Natural killer cell (primary cell): Measurements from ENCODE around the gene PITX3. TPM values are rescaled to one million over a fixed set of nuclear protein-coding genes. Genes with fewer than 3 reads are reported as not detected.

Experiments used
- ATAC-seq, 3 donors: fragments of 150-1000 bp in 2 of 3; fragments of 200-7000 bp in 1 of 3; cut with Tn5 transposase; 1 replicate in 1 of 3; 2 replicates in 2 of 3; pipeline ENCODE4 v1.10.0; 2021; ENCODE audit warnings: mild to moderate bottlenecking in 2 of 3, moderate library complexity in 2 of 3
- DNase-seq, 2 donors: peaks; one replicate each; pipeline versions ENCODE4 v3.0.0 to v3.0.0-alpha.2; 2013 to 2021; ENCODE audit warnings: mixed read lengths in 1 of 2
- H3K27ac ChIP-seq: one replicate; pipeline ENCODE4 v1.5.1; 2013; ENCODE audit warnings: mild to moderate bottlenecking, low read length
- H3K27me3 ChIP-seq: one replicate; pipeline ENCODE4 v1.6.1; 2013; ENCODE audit warnings: low read length; ENCODE audit not compliant: control insufficient read depth, insufficient read depth
- H3K36me3 ChIP-seq: one replicate; pipeline ENCODE4 v1.6.1; 2013; ENCODE audit warnings: low read length; ENCODE audit not compliant: control insufficient read depth, insufficient read depth
- H3K4me1 ChIP-seq: one replicate; pipeline ENCODE4 v1.6.1; 2013; ENCODE audit warnings: low read length; ENCODE audit not compliant: control insufficient read depth, insufficient read depth
- H3K4me3 ChIP-seq: one replicate; pipeline ENCODE4 v1.5.1; 2013; ENCODE audit warnings: low read length
- H3K9me3 ChIP-seq: one replicate; pipeline ENCODE4 v1.6.1; 2013; ENCODE audit warnings: low read length; ENCODE audit not compliant: control insufficient read depth, insufficient read depth
- H3K27ac Mint-ChIP-seq, 2 donors: one replicate each; pipeline ENCODE4 v1.8.0; 2022; ENCODE audit warnings: mild to moderate bottlenecking in 2 of 2, mixed read lengths in 2 of 2, moderate library complexity in 1 of 2
- H3K27me3 Mint-ChIP-seq, 2 donors: one replicate each; pipeline ENCODE4 v1.8.0; 2022; ENCODE audit warnings: low read depth in 2 of 2, mixed read lengths in 2 of 2
- H3K36me3 Mint-ChIP-seq: one replicate; pipeline ENCODE4 v1.8.0; 2022; ENCODE audit warnings: mixed read lengths
- H3K4me1 Mint-ChIP-seq, 2 donors: one replicate each; pipeline ENCODE4 v1.8.0; 2022; ENCODE audit warnings: mixed read lengths in 2 of 2
- H3K4me3 Mint-ChIP-seq: one replicate; pipeline ENCODE4 v1.8.0; 2022; ENCODE audit warnings: mild to moderate bottlenecking, moderate library complexity, mixed read lengths
- H3K9me3 Mint-ChIP-seq, 2 donors: one replicate each; pipeline ENCODE4 v1.8.0; 2022; ENCODE audit warnings: mixed read lengths in 2 of 2
- WGBS: methylation state at CpG from one replicate; pipeline ENCODE4 v1.1.7; 2013; ENCODE audit warnings: missing lambda C conversion rate; ENCODE audit not compliant: insufficient coverage; 5-methylcytosine and 5-hydroxymethylcytosine counted together
- intact Hi-C: fragments of 100-400 bp; cut with micrococcal nuclease; formaldehyde crosslinking; loops from one replicate; pipeline ENCODE4 v1.14.2; 2022
- total RNA-seq, 4 donors: library from RNA; stranded (reverse); fragments of 120-200 nt in 1 of 4; gene quantifications; one replicate each; pipeline versions ENCODE4 v1.2.3 to v1.2.4, GENCODE V29; 2013 to 2022
- TF ChIP-seq, protein P1 (sequence below): fragments of 200-600 bp; IDR thresholded peaks from one replicate; pipeline ENCODE4 v1.8.0; 2022; ENCODE audit warnings: antibody characterized with exemption

Gene PITX3
- total RNA-seq, 3 donors from 2014 or later (not counting 1 experiment from before 2014, with no cell fraction given): not detected

DNA sequence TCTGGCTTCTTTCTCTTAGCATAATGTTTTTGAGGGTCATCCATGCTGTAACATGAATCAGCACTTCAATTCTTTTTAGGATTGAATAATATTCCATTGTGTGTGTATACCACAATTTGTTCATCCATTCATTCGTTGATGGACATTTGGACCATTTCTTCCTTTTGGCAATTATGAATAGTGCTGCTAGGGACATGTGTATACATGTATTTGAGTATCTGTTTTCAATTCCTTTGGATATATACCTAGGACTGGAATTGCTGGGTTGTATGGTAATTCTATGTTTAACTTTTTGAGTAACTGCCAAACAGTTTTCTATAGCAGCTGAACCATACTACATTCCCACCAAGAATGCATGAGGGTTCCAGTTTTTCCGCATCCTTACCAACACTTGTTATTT is 43.2 kb upstream of the PITX3 start:
- Histone ChIP-seq H3K9me3 (no peaks in the 10 kb centered on the region), H3K36me3 (peaks cover 2% of the 10 kb centered on the region), H3K27me3 (no peaks in the 10 kb centered on the region), H3K27ac (no peak overlapping the region), H3K4me3 (no peak overlapping the region), H3K4me1 (no peaks in the 10 kb centered on the region)
- no peaks in the 10 kb centered on the region for H3K9me3 Mint-ChIP-seq
- no peak overlapping the region for H3K27ac Mint-ChIP-seq
- DNase-seq: no peak
- H3K4me3 Mint-ChIP-seq: no peak overlapping the region
- H3K36me3 Mint-ChIP-seq: no peaks in the 10 kb centered on the region
- peaks cover 52 to 73% of the 10 kb centered on the region in 2 donors for H3K4me1 Mint-ChIP-seq
- 100% methylated on average over 1 of the region's 2 CpGs for WGBS
- H3K27me3 Mint-ChIP-seq: no peaks in the 10 kb centered on the region
- ATAC-seq: no peak
- TF ChIP-seq, protein P1, sequence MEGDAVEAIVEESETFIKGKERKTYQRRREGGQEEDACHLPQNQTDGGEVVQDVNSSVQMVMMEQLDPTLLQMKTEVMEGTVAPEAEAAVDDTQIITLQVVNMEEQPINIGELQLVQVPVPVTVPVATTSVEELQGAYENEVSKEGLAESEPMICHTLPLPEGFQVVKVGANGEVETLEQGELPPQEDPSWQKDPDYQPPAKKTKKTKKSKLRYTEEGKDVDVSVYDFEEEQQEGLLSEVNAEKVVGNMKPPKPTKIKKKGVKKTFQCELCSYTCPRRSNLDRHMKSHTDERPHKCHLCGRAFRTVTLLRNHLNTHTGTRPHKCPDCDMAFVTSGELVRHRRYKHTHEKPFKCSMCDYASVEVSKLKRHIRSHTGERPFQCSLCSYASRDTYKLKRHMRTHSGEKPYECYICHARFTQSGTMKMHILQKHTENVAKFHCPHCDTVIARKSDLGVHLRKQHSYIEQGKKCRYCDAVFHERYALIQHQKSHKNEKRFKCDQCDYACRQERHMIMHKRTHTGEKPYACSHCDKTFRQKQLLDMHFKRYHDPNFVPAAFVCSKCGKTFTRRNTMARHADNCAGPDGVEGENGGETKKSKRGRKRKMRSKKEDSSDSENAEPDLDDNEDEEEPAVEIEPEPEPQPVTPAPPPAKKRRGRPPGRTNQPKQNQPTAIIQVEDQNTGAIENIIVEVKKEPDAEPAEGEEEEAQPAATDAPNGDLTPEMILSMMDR: no peak
- intact Hi-C loops: no loop called here

DNA sequence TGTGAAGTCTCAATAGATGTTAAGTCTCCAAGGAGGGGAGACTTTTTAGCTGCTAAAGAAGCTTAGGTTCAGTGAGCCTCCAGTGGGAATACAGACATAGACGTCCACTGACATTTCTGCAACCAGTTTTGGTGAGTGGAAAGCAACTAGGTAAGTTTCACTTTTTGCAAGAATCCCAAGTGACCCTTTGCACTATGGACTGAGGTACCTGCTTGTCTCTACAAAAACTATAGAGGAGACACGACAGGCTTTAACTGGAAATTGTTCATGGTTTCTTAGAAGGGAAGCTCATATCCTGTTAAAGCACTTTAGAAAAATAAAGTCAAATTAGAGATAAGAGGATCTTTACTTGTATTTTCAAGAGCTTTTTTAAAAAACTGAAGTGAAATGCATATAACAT is 42.6 kb upstream of the PITX3 start:
- no peak for DNase-seq
- ATAC-seq: no peak
- Mint-ChIP-seq H3K9me3 (no peaks in the 10 kb centered on the region), H3K36me3 (no peaks in the 10 kb centered on the region), H3K4me1 (peaks cover 46 to 69% of the 10 kb centered on the region in 2 donors), H3K27me3 (no peaks in the 10 kb centered on the region), H3K4me3 (no peak overlapping the region), H3K27ac (peak overlapping the region in 1 of 2 donors; percentile 4)
- Histone ChIP-seq H3K4me1 (no peaks in the 10 kb centered on the region), H3K4me3 (no peak overlapping the region), H3K9me3 (no peaks in the 10 kb centered on the region), H3K27ac (no peak overlapping the region), H3K27me3 (no peaks in the 10 kb centered on the region), H3K36me3 (peaks cover 2% of the 10 kb centered on the region)
- 42% methylated on average over 2 of the region's 2 CpGs for WGBS
- intact Hi-C loops: no loop called here
- TF ChIP-seq, protein P1: no peak

DNA sequence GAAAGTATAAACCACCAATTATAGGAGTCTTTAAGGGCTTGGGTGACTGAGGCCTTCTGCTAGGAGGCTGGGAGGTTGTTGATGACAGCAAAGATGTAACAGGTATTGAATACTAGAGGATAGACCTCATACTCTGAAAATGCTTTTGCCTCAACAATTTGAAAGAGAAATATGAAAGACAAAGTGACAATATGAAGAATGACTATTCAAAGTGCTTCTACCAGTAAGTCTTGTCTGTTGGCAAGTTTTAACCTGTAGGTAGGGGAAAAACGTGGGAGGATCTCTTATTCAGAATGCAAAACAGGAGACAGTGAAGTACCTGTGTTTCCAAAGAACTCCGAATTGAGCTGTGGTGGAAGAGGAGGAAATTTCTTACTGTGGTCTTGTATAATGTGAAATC is 42.2 kb upstream of the PITX3 start:
- ATAC-seq (no peak), DNase-seq (no peak)
- Histone ChIP-seq H3K36me3 (peaks cover 2% of the 10 kb centered on the region), H3K27me3 (no peaks in the 10 kb centered on the region), H3K9me3 (no peaks in the 10 kb centered on the region), H3K4me3 (no peak overlapping the region), H3K4me1 (no peaks in the 10 kb centered on the region), H3K27ac (no peak overlapping the region)
- peak overlapping the region; percentile 4 to 27 for H3K27ac Mint-ChIP-seq
- H3K4me3 Mint-ChIP-seq: no peak overlapping the region
- peaks cover 46 to 69% of the 10 kb centered on the region in 2 donors for H3K4me1 Mint-ChIP-seq
- intact Hi-C loops: no loop called here
- no peaks in the 10 kb centered on the region for H3K9me3 Mint-ChIP-seq
- H3K36me3 Mint-ChIP-seq: no peaks in the 10 kb centered on the region
- 80% methylated on average over 2 of the region's 2 CpGs for WGBS
- TF ChIP-seq, protein P1: no peak
- H3K27me3 Mint-ChIP-seq: no peaks in the 10 kb centered on the region

DNA sequence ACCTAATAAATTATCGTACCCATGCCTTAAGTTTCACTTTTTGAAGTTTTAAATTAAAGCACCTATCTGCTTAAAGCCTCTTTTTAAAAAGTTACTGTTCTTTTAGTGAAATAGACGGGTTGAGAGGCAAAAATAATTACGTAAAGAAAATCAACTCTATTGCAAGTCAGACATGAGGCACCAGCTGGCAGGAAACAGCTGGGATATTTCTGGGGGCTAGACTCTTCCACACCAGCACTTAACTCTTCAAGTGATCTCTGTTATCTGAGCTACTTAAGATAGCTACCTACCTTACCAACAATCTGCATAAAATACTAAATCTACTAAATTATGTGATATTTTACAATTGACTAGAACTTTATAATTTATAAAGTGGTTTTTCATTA is 39.8 kb upstream of the PITX3 start:
- Histone ChIP-seq H3K27me3 (no peaks in the 10 kb centered on the region), H3K27ac (no peak overlapping the region), H3K4me3 (no peak overlapping the region), H3K36me3 (peaks cover 2% of the 10 kb centered on the region), H3K4me1 (no peaks in the 10 kb centered on the region), H3K9me3 (no peaks in the 10 kb centered on the region)
- H3K9me3 Mint-ChIP-seq: no peaks in the 10 kb centered on the region
- intact Hi-C loops: no loop called here
- H3K27me3 Mint-ChIP-seq: no peaks in the 10 kb centered on the region
- DNase-seq: no peak
- TF ChIP-seq, protein P1: no peak
- no peaks in the 10 kb centered on the region for H3K36me3 Mint-ChIP-seq
- no peak overlapping the region for H3K4me3 Mint-ChIP-seq
- H3K27ac Mint-ChIP-seq: peak overlapping the region; percentile 32 to 71
- WGBS: 50% methylated on average over 2 of the region's 3 CpGs
- ATAC-seq: no peak
- H3K4me1 Mint-ChIP-seq: peaks cover 39 to 55% of the 10 kb centered on the region in 2 donors
